Left lung (tissue), 10 donors: ENCODE measurements around the gene MAP2K3. TPM values are rescaled to one million over a fixed set of nuclear protein-coding genes. Genes with fewer than 3 reads are reported as not detected.
A peak's percentile ranks its signal among the peaks of the same experiment; 100 is the strongest.

Experiments used
- ATAC-seq: fragments of 200-7000 bp; cut with Tn5 transposase; one replicate; pipeline ENCODE4 v1.9.1; 2020; ENCODE audit warnings: moderate library complexity
- DNase-seq, 4 donors: peaks; one replicate each; pipeline ENCODE4 v3.0.0-alpha.2; 2013 to 2020
- H3K27ac ChIP-seq, 2 donors: fragments of 200-600 bp; sonication (generic) in 1 of 2; one replicate each; pipeline versions ENCODE4 v1.5.0 to v1.8.0; 2020 to 2021
- H3K27me3 ChIP-seq, 2 donors: fragments of 200-600 bp; sonication (generic) in 1 of 2; one replicate each; pipeline versions ENCODE4 v1.5.0 to v1.8.0; 2020 to 2021
- H3K36me3 ChIP-seq, 2 donors: fragments of 200-600 bp; sonication (generic) in 1 of 2; one replicate each; pipeline versions ENCODE4 v1.5.0 to v1.8.0; 2020 to 2021
- H3K4me1 ChIP-seq, 2 donors: fragments of 200-600 bp; one replicate each; pipeline ENCODE4 v1.8.0; 2021
- H3K4me3 ChIP-seq, 2 donors: fragments of 200-600 bp; sonication (generic) in 1 of 2; one replicate each; pipeline versions ENCODE4 v1.5.0 to v1.8.0; 2020 to 2021; ENCODE audit warnings: mild to moderate bottlenecking in 1 of 2
- H3K9me3 ChIP-seq, 2 donors: fragments of 200-600 bp; sonication (generic) in 1 of 2; one replicate each; pipeline versions ENCODE4 v1.5.0 to v1.8.0; 2020 to 2021
- intact Hi-C, 2 donors: fragments of 100-400 bp; cut with DNase I; formaldehyde crosslinking; loops; one replicate each; pipeline versions ENCODE4 v1.11.2 to v1.14.2; 2022
- polyA plus RNA-seq, 6 donors: library from polyadenylated mRNA; unstranded; fragments of 120-200 nt; gene quantifications; one replicate each; pipeline ENCODE4 v1.2.1, GENCODE V29; 2013; ENCODE audit not compliant: insufficient read length in 6 of 6
- total RNA-seq, 2 donors: library from RNA; stranded (reverse); fragmentation: NEBNext Ultra II Directional; extraction: Animal tissue kit (Norgen Biotek cat#: 25700); gene quantifications; one replicate each; pipeline ENCODE4 v1.2.1, GENCODE V29; 2021
- TF ChIP-seq, protein P1 (sequence below), 2 donors: fragments of 200-600 bp; sonication (generic) in 1 of 2; IDR thresholded peaks; one replicate each; pipeline versions ENCODE4 v1.5.0 to v1.8.0; 2021; ENCODE audit warnings: antibody characterized with exemption in 2 of 2
- donor health status: DM: no; HTN: yes; CAD: no.
- donor health status: DM: no; HTN: no; CAD: no.

Gene MAP2K3
- total and polyA plus RNA-seq, 8 donors, result 23.3 to 101 (median 28.5) TPM

DNA sequence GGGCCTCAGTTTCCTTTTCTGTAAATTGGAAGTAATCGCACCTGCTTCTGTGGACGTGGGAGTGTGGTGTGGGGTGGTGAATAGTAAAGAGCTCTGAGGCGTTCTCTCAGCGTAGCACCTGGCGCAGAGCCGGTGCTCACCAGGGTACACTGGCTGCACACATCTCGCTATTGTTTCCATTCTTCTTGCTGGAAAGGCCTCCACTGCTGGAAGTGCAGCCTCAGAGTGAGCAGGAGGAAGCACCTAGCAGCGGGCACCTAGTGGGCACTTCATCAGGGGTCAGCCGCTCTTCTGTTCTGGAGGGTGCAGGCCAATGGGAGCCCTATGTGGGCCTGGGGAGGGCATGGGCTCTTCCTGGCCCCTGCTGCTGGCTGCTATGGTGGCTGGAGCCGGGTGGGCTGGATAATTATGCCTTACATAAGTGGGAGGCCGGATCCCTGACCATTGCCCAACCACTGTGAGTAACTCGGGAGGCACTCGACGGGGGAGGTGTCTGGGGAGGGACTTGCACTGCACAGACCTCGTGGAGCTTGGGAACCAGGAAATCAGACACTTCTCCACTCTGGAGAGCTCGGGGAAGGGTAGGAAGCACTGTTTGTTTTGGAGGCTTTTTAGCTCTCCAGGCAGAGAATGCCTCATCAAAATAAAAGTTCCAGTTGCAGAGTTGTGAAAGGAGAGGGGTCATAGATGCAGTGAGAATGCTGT lies 1.7 kb downstream of the MAP2K3 start:
- Histone ChIP-seq H3K27ac (peak overlapping the region; percentile 93), H3K9me3 (no peaks in the 10 kb centered on the region), H3K4me1 (peaks cover 31 to 76% of the 10 kb centered on the region in 2 donors), H3K36me3 (peaks cover 0 to 7% of the 10 kb centered on the region in 2 donors), H3K4me3 (peak overlapping the region; percentile 82 to 99), H3K27me3 (peaks cover 0 to 6% of the 10 kb centered on the region in 2 donors)
- intact Hi-C loops, result no loop called here
- TF ChIP-seq, protein P1, sequence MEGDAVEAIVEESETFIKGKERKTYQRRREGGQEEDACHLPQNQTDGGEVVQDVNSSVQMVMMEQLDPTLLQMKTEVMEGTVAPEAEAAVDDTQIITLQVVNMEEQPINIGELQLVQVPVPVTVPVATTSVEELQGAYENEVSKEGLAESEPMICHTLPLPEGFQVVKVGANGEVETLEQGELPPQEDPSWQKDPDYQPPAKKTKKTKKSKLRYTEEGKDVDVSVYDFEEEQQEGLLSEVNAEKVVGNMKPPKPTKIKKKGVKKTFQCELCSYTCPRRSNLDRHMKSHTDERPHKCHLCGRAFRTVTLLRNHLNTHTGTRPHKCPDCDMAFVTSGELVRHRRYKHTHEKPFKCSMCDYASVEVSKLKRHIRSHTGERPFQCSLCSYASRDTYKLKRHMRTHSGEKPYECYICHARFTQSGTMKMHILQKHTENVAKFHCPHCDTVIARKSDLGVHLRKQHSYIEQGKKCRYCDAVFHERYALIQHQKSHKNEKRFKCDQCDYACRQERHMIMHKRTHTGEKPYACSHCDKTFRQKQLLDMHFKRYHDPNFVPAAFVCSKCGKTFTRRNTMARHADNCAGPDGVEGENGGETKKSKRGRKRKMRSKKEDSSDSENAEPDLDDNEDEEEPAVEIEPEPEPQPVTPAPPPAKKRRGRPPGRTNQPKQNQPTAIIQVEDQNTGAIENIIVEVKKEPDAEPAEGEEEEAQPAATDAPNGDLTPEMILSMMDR (IDR thresholded peaks at IDR 0.05), result no peak
- peak; percentile 70 to 96 (median 92) for DNase-seq
- ATAC-seq, result peak; percentile 59

DNA sequence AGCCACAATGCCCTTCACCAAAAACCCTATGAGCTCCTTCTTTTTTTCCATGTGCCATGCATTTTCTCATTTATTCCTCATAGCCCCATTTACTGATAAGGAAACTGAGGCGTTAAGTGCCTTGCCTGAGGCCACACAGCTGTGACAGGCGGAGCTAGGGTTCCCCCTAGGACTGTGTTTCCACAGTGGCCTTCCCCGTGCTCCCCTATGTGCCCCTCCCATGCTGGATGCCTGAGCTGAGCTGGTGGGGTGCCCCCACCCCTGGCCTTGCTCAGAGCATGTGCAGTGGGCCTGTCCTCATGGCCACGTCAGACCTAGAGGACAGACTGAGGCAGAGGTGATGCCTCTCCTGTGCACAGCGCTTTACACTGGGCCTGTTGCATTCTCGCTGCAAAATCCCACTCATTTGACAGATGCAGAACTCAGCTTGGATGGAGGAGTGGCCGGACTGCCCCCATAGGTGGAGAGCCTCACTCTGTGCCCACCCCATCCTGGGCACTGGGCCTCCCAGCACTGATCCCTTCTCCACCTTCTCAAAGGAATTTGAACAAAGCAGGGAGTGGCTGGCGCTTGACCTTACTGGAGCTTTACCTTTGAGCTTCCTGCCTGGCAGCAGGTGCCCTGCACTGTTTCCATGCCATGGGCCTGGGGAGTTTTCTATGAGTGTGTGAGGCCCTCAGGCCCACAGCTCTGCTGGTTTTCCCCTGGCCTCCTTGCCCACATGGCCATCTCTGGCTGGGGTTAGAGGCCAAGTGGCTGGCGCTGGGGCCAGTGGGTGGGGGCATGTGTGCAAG lies 2.6 kb downstream of the MAP2K3 start:
- intact Hi-C loops, result no loop called here
- DNase-seq (peak in 3 of 4 donors; percentile 30 to 80 (median 70)), ATAC-seq (peak; percentile 17)
- Histone ChIP-seq H3K4me1 (peaks cover 31 to 67% of the 10 kb centered on the region in 2 donors), H3K4me3 (peak overlapping the region; percentile 12 to 99), H3K9me3 (no peaks in the 10 kb centered on the region), H3K27me3 (peaks cover 0 to 6% of the 10 kb centered on the region in 2 donors), H3K36me3 (peaks cover 0 to 15% of the 10 kb centered on the region in 2 donors), H3K27ac (peak overlapping the region; percentile 93)
- TF ChIP-seq, protein P1 (IDR thresholded peaks at IDR 0.05), result no peak

DNA sequence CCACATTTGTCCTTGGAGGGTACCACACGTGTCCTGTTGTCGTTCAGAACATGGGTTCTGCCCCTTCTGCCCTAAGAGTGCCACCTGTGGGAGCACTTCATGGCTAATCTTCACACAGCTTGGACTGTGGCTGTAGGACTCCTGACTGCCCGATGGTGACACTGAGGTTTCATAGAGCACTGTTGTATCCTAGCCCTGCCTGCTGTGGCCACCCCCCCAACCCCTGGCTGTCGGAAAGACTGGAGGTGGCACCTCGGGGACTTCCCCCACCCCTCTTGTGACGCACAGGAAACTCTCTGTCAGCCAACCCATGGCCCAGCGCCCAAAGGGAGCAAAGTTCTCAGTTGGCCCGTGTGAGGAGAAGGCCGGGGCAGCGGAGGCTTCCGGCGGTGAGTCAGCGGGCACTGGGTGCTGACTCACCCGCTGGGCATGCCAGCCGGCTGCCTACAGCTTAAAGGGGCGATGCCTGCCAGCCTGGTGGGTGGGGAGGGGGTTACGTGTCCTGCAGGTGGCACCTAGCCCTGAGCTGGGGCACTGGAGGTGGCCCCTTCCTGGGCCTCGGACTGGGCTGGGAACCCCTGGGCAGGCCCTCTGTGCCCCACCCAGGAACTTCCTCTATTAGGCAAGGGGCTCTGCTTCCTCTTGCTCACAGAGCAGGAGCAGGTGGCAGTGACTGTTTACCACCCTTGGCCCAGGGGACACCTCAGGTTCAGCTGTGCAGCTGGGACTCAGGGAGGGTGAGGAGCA lies 3.4 kb downstream of the MAP2K3 start:
- Histone ChIP-seq H3K27me3 (peaks cover 0 to 6% of the 10 kb centered on the region in 2 donors), H3K4me3 (peak overlapping the region; percentile 12 to 99), H3K9me3 (no peaks in the 10 kb centered on the region), H3K27ac (peak overlapping the region; percentile 93), H3K36me3 (peaks cover 0 to 16% of the 10 kb centered on the region in 2 donors), H3K4me1 (peaks cover 31 to 60% of the 10 kb centered on the region in 2 donors)
- intact Hi-C loops, result no loop called here
- TF ChIP-seq, protein P1 (IDR thresholded peaks at IDR 0.05), result no peak
- ATAC-seq (peak; percentile 55), DNase-seq (peak; percentile 35 to 97 (median 90))

DNA sequence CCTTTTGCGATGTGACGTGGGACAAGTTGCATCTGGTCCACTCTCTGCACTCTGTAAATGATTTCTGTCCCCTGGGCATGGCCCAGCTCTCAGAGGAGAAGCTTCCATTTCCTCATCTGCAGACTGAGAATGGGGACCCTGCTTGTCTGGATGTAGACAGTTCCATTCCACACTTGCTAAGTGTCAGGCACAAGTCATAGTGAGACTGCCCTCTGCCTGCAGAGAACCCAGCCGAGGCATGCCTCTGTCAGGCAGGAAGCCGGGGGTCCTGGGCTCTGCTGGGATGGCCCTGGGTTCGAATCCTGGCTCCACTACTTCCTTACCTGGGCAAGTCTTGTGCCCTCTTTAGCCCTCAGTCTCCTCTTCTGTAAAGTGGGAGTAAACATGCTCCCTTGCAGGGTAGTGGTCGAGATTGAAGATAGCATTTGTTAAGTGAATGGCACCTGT lies 4.1 kb downstream of the MAP2K3 start:
- peaks cover 0 to 23% of the 10 kb centered on the region in 2 donors for H3K36me3 ChIP-seq
- peaks cover 31 to 54% of the 10 kb centered on the region in 2 donors for H3K4me1 ChIP-seq
- no peaks in the 10 kb centered on the region for H3K9me3 ChIP-seq
- TF ChIP-seq, protein P1 (IDR thresholded peaks at IDR 0.05), result no peak
- peak overlapping the region in 1 of 2 donors; percentile 99 for H3K4me3 ChIP-seq
- intact Hi-C loops, result no loop called here
- H3K27ac ChIP-seq, result peak overlapping the region; percentile 93
- DNase-seq, result peak in 2 of 4 donors; percentile 20 to 43
- no peak for ATAC-seq
- H3K27me3 ChIP-seq, result peaks cover 0 to 6% of the 10 kb centered on the region in 2 donors
